ENCODE measurements around the gene CRHR2. TPM values are rescaled to one million over a fixed set of nuclear protein-coding genes. Genes with fewer than 3 reads are reported as not detected.

Gene CRHR2
- total RNA-seq, 6 experiments from 2014 or later: not detected

DNA sequence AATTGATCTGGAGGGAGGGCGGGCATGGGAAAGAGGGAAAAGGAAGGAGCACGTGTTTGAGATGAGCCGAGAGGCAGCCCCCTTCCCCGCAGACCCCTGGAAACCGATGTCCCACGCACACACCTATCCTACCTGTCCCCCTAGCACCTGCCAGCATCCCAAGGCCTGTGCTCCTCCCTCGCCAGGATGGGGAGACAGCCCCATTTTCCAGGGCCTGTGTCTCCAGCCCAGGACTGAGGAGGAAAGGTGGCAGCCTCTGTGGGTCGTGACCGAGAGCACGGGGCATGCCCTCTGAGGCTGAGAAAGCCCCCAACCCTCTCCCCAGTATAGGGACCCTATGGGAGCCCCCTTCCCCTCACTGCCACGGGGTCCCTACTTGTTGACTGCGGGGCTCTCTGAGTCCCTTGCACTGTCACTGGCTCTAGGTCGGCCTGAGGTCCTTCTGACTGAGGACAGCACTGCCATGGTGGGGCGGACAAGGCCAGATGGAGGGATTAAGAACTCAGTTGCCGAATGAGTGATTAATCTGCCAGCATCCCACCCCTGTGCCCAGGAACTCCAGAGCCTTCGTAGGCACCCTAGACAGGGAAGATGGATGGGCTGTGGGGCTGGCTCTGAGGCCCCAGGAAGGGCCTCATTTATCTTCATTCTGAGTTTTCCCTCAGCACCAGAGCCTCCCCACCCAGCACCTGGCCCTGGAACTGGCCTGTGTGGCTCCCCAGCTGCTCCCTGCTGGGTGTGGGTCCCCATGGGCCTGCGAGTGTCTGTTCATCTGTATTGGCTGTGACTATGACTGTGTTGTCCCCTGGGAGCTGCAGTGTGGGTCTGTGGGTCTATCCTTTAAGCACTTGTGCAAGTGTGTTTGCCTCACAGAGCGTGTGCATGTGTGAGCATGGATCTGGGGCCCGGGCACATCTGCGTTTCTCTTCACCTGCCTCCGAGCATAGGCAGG lies 26.0 kb downstream of the CRHR2 start:
- H3K4me1 ChIP-seq: no peaks in the 10 kb centered on the region
- no peak overlapping the region for H3K27ac ChIP-seq
- no peaks in the 10 kb centered on the region for H3K27me3 ChIP-seq
- no peaks in the 10 kb centered on the region for H3K36me3 ChIP-seq
- no peaks in the 10 kb centered on the region for H3K9me3 ChIP-seq
- ATAC-seq (no peak), DNase-seq (peak in 1 of 3 donors; percentile 25)
- TF ChIP-seq, protein P1, sequence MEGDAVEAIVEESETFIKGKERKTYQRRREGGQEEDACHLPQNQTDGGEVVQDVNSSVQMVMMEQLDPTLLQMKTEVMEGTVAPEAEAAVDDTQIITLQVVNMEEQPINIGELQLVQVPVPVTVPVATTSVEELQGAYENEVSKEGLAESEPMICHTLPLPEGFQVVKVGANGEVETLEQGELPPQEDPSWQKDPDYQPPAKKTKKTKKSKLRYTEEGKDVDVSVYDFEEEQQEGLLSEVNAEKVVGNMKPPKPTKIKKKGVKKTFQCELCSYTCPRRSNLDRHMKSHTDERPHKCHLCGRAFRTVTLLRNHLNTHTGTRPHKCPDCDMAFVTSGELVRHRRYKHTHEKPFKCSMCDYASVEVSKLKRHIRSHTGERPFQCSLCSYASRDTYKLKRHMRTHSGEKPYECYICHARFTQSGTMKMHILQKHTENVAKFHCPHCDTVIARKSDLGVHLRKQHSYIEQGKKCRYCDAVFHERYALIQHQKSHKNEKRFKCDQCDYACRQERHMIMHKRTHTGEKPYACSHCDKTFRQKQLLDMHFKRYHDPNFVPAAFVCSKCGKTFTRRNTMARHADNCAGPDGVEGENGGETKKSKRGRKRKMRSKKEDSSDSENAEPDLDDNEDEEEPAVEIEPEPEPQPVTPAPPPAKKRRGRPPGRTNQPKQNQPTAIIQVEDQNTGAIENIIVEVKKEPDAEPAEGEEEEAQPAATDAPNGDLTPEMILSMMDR (IDR thresholded peaks at IDR 0.05): no peak
- TF ChIP-seq POLR2A (IDR thresholded peaks at IDR 0.05): no peak
- no peak overlapping the region for H3K4me3 ChIP-seq
- intact Hi-C loops (cut with DNase I): no loop called here
- 59% methylated on average over 7 of the region's 21 CpGs for WGBS (ENCODE audit: insufficient coverage, low coverage, low lambda C conversion rate, missing lambda C conversion rate)

DNA sequence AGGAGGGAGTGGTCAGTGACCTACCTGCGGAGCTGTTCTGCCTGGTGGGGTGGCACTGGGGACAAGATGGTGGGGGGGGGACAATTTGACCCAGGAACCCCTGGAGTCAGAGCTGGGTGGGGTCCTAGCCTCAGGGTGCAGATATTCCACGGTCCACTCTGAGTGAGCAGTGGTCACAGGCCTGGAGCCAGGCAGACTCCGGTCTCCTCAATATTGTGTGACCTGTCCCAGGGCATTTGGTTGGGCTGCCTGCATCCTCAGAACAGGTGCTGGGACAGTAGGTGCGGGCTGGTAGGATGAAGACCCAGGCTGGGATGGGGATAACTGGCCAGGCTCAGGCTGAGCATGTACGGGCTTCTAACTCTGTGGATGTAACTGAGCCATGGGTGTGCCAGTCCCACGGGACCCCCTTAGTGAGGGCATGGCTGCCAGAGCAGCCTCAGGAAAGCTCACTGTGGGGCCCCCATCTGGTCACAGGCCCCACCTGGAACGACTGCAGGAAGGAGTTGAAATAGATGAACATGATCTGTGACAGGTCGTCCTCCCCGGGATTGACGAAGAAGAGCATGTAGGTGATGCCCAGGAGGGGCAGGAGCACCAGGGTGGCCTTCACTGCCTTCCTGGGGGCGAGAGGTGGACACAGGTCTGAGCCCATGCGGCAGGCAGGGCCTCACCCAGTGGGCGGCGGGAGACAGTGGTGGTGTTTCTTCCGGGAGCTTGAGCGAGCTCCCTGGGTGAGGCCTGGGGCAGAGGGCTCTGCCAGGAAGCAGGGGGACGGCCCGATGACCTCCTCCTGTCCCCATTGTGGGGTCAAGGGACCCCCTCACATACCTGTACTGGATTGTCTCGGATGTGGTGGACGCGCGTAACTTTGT lies 26.9 kb downstream of the CRHR2 start:
- intact Hi-C loops (cut with DNase I): no loop called here
- Histone ChIP-seq H3K36me3 (no peaks in the 10 kb centered on the region), H3K4me3 (no peak overlapping the region), H3K4me1 (no peaks in the 10 kb centered on the region), H3K27me3 (no peaks in the 10 kb centered on the region), H3K27ac (no peak overlapping the region), H3K9me3 (no peaks in the 10 kb centered on the region)
- no peak for ATAC-seq
- TF ChIP-seq, protein P1 (IDR thresholded peaks at IDR 0.05): no peak
- no peak for TF ChIP-seq POLR2A (IDR thresholded peaks at IDR 0.05)
- WGBS (ENCODE audit: insufficient coverage, low coverage, low lambda C conversion rate, missing lambda C conversion rate): 100% methylated on average over 1 of the region's 22 CpGs
- DNase-seq: peak in 1 of 3 donors; percentile 29

DNA sequence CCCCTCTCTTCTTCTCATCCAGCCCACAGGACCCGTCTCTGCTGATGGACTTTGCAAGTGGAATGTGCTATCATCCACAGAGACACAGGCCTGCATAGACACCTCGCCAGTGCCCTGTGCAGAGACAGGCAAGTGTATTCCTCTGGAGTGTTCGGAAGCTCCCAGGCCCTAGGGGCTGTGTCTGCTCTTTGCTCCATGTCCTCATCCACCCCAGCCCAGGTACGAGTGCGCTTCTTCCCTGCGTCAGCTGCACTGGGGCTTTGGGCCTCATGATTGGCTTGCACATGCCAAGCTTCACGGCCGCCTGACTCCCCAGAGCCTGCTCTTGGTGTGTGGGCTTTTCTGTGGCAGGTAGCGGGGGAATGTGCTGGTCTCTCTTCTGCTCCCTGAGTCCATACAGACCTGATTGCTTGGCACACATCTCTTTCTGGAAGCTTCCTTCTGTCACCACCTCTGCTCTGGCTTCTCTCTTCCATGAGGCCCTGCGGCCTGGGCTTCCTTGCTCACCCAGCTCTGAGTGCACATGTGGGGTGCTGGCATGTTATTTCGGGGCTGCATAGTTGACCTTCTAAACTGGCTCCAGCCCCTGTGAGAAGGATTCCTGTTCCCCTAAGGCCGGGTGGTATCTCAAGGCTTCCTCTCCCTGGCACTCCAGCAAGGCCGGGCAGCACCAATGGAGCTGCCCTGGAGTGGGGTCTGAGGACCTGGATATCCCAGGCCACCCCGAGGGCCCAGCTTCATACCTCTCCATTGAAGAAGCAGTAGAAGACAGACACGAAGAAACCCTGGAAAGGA lies 27.8 kb downstream of the CRHR2 start:
- TF ChIP-seq, protein P1 (IDR thresholded peaks at IDR 0.05): no peak
- no peak for TF ChIP-seq POLR2A (IDR thresholded peaks at IDR 0.05)
- intact Hi-C loops (cut with DNase I): no loop called here
- Histone ChIP-seq H3K4me3 (no peak overlapping the region), H3K27ac (no peak overlapping the region), H3K4me1 (no peaks in the 10 kb centered on the region), H3K9me3 (no peaks in the 10 kb centered on the region), H3K36me3 (no peaks in the 10 kb centered on the region), H3K27me3 (no peaks in the 10 kb centered on the region)
- 80% methylated on average over 5 of the region's 15 CpGs for WGBS (ENCODE audit: insufficient coverage, low coverage, low lambda C conversion rate, missing lambda C conversion rate)
- peak in 1 of 3 donors; percentile 37 for DNase-seq
- ATAC-seq: no peak

All from right lobe of liver (tissue), 6 donors.